ENCODE results near the gene TDRD10. TPM values are rescaled to one million over a fixed set of nuclear protein-coding genes. Genes with fewer than 3 reads are reported as not detected.
A peak's percentile ranks its signal among the peaks of the same experiment; 100 is the strongest.

TDRD10 gene
- total RNA-seq, 1 donor = not detected

GRCh38 chr1:154591206-154591605 lies 89.2 kb downstream of the TDRD10 start:
- H3K4me3 ChIP-seq (ENCODE audit: low read depth, low read length) = no peak overlapping the region
- no peak for DNase-seq (ENCODE audit: low read depth)
- no peak for TF ChIP-seq CTCF (IDR thresholded peaks at IDR 0.05; ENCODE audit: insufficient read depth, low read length)

DNA sequence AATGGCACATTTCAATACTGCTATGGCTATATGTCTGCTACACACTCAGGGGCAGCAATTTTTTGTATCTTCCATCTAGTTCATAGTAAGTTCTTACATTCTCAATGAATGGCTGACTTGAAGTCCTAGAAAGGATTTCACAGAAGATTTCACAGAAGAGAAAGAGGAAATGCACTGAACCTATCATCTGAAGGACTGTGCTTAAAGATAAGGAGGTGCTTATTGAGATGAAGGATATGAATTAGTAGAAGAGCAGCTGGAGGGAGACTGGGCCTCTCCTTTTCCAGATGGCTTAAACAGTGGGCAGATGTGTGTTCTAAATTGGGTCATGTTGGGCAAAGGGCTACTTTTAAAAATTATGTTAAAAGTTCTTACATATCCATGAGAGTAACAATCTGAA lies 91.4 kb downstream of the TDRD10 start:
- TF ChIP-seq CTCF (IDR thresholded peaks at IDR 0.05; ENCODE audit: insufficient read depth, low read length) = no peak
- no peak for DNase-seq (ENCODE audit: low read depth)

GRCh38 chr1:154594811-154595210 lies 92.8 kb downstream of the TDRD10 start:
- H3K4me3 ChIP-seq (ENCODE audit: low read depth, low read length) = no peak overlapping the region
- TF ChIP-seq CTCF (IDR thresholded peaks at IDR 0.05; ENCODE audit: insufficient read depth, low read length) = no peak
- DNase-seq (ENCODE audit: low read depth) = no peak

More for the DNA sequence above, 91.4 kb downstream of the TDRD10 start:
- no peak overlapping the region for H3K4me3 ChIP-seq (ENCODE audit: low read depth, low read length)

- H3K4me3 ChIP-seq (ENCODE audit: low read depth, low read length) = no peak overlapping the region
- DNase-seq (ENCODE audit: low read depth) = peak; percentile 16
- TF ChIP-seq CTCF (IDR thresholded peaks at IDR 0.05; ENCODE audit: insufficient read depth, low read length) = no peak
Measured at GRCh38 chr1:154595621-154596020, 93.6 kb downstream of the TDRD10 start.

Other genes with a start within 250 kb of the TDRD10 start
- 115 and 141 TPM in 2 replicates for gene HAX1, start 229.6 kb upstream of the TDRD10 start, total RNA-seq (ENCODE audit: low replicate concordance)
- gene AQP10, start 181.1 kb upstream of the TDRD10 start, total RNA-seq (ENCODE audit: low replicate concordance) = not detected in 2 replicates
- 58.3 and 231 TPM in 2 replicates for gene ATP8B2, start 176.7 kb upstream of the TDRD10 start, total RNA-seq (ENCODE audit: low replicate concordance)
- gene IL6R, start 96.9 kb upstream of the TDRD10 start, total RNA-seq (ENCODE audit: low replicate concordance) = 1.3 and 5.3 TPM in 2 replicates
- 0.09 and 0.49 TPM in 2 replicates for gene SHE, start 193 bp downstream of the TDRD10 start, total RNA-seq (ENCODE audit: low replicate concordance)
- gene UBE2Q1, start 56.4 kb downstream of the TDRD10 start, total RNA-seq (ENCODE audit: low replicate concordance) = 18.6 and 26.1 TPM in 2 replicates
- gene CHRNB2, start 65.6 kb downstream of the TDRD10 start, total RNA-seq (ENCODE audit: low replicate concordance) = under 0.01 TPM in 1 of 2 replicates, not detected in the other
- gene ADAR, start 106.0 kb downstream of the TDRD10 start, total RNA-seq (ENCODE audit: low replicate concordance) = 114 and 115 TPM in 2 replicates